GM12864 (cell line): ENCODE results near the gene PLOD1.
"Not testable (repeated sequence)": the region's sequence is repeated elsewhere in the genome, so short reads cannot be mapped to it uniquely, and the experiment has no call there.

ENCODE experiments used
- DNase-seq: peaks from one replicate; pipeline ENCODE4 v3.0.0-alpha.2; 2011; ENCODE audit warnings: low read depth
- H3K4me3 ChIP-seq: 2 replicates; pipeline ENCODE4 v1.5.1; 2011; ENCODE audit warnings: mild to moderate bottlenecking, low read depth, low read length, control low read depth
- TF ChIP-seq, protein P1 (sequence below): IDR thresholded peaks from 2 replicates; pipeline ENCODE4 v1.5.1; 2011; ENCODE audit warnings: low read depth, mild to moderate bottlenecking, moderate library complexity, low read length, control low read depth, inconsistent platforms; ENCODE audit errors: missing control alignments

Gene PLOD1

DNA sequence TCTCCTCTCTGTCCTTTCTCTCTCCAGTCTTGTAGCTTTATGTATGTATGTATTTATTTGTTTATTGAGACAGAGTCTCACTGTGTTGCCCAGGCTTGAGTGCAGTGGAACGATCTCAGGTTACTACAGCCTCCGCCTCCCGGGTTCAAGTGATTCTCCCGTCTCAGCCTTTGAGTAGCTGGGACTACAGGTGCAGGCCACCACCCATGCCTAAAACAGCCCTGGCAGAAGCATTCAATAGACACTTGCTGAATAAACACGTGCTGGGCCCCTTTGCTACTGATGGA is 10.7 kb upstream of the PLOD1 start:
- no peak for DNase-seq
- peak overlapping the region; percentile 73 for H3K4me3 ChIP-seq
- TF ChIP-seq, protein P1, sequence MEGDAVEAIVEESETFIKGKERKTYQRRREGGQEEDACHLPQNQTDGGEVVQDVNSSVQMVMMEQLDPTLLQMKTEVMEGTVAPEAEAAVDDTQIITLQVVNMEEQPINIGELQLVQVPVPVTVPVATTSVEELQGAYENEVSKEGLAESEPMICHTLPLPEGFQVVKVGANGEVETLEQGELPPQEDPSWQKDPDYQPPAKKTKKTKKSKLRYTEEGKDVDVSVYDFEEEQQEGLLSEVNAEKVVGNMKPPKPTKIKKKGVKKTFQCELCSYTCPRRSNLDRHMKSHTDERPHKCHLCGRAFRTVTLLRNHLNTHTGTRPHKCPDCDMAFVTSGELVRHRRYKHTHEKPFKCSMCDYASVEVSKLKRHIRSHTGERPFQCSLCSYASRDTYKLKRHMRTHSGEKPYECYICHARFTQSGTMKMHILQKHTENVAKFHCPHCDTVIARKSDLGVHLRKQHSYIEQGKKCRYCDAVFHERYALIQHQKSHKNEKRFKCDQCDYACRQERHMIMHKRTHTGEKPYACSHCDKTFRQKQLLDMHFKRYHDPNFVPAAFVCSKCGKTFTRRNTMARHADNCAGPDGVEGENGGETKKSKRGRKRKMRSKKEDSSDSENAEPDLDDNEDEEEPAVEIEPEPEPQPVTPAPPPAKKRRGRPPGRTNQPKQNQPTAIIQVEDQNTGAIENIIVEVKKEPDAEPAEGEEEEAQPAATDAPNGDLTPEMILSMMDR: no peak

DNA sequence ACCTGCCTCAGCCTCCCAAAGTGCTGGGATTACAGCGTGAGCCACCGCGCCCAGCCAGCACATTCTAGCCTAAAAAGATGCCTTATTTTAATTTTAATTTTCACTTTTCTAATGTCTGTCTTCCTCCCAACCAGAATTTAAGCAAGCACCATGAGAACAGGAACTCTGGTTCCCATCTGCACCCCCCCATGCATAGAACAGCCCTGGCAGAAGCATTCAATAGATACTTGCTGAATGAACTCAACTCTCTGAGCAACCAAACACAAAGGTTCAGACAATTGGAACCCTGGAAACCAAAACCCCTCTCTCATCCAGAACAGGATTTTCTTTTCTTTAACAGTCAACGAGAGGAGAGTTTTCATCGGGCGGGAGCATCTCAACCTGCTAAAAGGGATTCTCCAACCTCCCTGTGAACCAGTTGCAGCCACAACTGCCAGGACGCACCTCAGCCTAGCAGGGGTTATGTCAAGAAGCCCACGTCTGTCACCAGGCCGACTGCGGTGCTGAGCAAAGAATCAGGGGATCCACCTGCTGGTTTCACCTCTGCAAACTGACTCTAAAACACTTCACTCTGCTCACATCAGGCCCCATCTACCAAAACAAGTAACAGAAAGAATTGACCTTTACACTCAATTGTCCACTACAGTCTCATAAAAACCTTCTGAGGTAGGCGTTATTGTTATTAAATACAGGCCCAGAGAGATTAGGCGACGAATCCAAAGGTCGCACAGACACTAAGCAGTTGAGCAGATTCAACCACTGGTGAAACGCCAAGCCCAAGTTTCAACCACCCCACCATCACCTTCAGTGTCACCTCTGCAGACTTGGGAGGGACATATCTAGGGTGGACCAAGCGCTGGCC is 10.0 kb upstream of the PLOD1 start:
- TF ChIP-seq, protein P1: no peak
- H3K4me3 ChIP-seq: peak overlapping the region; percentile 73
- DNase-seq: no peak

DNA sequence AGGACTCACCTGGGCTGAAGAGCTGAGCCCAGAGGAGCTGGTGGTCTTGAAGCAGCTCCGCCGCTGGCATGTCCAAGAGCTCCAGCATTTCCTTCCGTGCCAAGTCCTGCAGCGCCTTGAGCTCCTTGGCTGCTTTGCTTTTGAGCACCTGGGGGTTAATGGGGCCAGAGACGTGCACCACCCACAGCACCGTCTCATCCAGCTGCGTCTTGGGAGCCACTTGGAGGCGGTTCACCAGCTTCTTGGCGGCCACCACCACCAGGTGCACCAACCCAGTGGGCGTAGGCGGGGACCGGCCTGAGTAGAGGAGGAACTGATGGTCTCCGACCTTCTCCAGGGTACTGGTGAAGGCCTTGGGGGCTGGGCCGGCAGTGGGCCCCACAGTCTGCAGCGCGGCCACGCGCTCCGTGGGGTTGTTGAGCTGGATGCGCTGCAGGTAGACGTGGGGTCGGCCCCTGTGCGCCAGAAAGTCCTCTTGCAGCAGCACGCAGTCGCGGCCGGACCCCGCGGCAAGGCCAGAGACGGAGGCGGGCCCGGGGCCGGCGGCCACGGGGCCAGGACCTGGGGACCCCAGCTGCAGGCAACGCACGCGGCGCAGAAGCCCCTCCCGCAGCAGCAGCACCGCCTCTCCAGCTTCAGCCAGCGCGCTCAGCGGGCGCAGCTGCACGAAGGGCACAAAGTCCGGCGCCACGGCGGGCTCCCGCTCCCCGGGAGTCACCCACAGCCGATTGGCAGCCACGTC is 9.2 kb upstream of the PLOD1 start:
- DNase-seq: not testable (repeated sequence)
- peak overlapping the region; percentile 73 for H3K4me3 ChIP-seq

DNA sequence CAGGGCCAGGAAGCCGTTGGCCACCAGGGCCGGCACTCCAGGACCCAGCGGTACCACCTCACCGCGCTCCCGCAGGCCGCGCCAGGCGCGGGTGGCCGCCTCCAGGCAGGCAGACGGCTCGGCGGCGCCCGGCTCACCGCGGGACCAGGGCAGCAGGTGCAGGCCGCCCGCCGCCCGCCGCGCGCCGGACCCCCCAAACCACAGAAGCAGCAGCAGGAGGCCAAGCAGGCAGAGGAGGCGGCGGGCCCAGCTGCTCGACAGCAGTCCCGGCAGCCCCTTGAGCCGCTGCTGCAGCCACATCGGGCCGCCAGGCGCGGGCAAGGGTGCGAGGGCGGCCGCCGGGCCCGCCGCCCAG is 8.6 kb upstream of the PLOD1 start:
- peak overlapping the region; percentile 73 for H3K4me3 ChIP-seq
- TF ChIP-seq, protein P1: no peak
- no peak for DNase-seq

DNA sequence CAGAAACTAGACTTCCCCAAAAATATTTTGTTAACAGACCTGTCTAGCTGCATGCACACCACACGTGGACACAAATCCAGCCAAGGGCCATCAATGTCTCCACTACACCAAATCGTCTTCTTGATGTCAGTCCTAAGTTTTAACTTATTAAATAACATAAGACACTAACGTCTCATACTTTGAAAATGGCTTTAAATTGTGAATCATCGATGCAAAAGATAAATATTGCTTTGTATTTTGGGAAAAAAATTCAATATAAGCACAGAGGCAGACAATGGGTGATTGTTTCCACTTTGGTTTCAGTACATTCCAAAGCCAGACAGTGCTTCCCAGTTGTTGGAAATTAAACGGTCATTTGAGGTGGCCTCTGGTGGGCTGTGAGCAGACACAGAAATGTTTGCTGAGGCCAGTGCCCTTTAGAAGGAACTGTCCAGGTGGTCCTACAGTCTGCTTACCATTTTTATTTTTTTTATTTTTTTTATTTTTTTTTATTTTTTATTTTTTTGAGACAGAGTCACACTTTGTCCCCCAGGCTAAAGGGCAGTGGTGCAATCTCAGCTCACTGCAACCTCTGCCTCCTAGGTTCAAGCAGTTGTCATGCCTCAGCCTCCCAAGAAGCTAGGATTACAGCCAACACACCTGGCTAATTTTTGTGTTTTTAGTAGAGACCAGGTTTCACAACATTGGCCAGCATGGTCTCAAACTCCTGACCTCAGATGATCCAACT is 6.5 kb upstream of the PLOD1 start:
- TF ChIP-seq, protein P1: no peak
- no peak overlapping the region for H3K4me3 ChIP-seq
- DNase-seq: no peak

DNA sequence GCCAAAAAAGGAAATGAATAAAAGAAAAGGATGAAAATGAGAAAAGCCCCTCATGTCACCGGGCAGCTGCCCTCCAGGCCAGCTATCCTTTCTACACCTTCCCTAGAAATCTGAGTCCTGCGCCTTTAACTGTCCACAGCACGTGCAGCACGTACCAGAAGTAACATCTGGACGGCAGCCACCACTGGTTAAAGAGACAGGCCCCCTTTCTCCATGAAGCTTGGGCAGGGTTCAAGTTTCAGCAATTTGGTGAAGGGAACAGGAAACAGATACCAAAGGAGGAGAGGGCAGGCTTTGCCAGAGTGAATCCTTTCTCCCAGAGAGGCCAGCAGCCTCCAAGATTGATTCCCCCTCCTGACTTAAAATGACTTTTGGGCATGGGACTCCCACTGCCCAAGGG is 4.7 kb upstream of the PLOD1 start:
- TF ChIP-seq, protein P1: no peak
- no peak overlapping the region for H3K4me3 ChIP-seq
- DNase-seq: no peak
